HEK293 (cell line): ENCODE data around the gene TMEM184A.
A peak's percentile ranks its signal among the peaks of the same experiment; 100 is the strongest.

Experiments
- CTCF ChIA-PET: fragments of 350-600 bp; formaldehyde crosslinking; extraction: SDS; loops from one replicate; lab custom pipeline; 2021; ENCODE audit warnings: antibody characterized with exemption; lab: Yijun Ruan, JAX
- POLR2A ChIA-PET: fragments of 300-600 bp; formaldehyde crosslinking; extraction: SDS; loops from one replicate; lab custom pipeline; 2020; ENCODE audit warnings: antibody characterized with exemption, inconsistent platforms; lab: Yijun Ruan, JAX
- H3K27ac ChIP-seq: fragments of 200-500 bp; sonication (Bioruptor generic); 2 replicates; pipeline ENCODE4 v1.5.1; 2014; ENCODE audit warnings: low read depth, low read length, control low read depth, inconsistent platforms; ENCODE audit errors: extremely low read depth
- H3K36me3 ChIP-seq, 2 experiments: fragments of 200-500 bp in 1 of 2; sonication (Bioruptor generic) in 1 of 2; 1 replicate in 1 of 2; 2 replicates in 1 of 2; pipeline ENCODE4 v1.5.1; 2014 to 2017; ENCODE audit warnings: inconsistent platforms in 2 of 2, low read length in 2 of 2; ENCODE audit not compliant: control insufficient read depth in 2 of 2, insufficient read depth in 1 of 2
- H3K4me1 ChIP-seq: fragments of 200-500 bp; sonication (Bioruptor generic); 2 replicates; pipeline ENCODE4 v1.5.1; 2014; ENCODE audit warnings: mild to moderate bottlenecking, low read length, inconsistent platforms; ENCODE audit not compliant: control insufficient read depth, insufficient read depth
- H3K4me3 ChIP-seq: 2 replicates; pipeline ENCODE4 v1.5.1; 2011; ENCODE audit warnings: low read depth, mild to moderate bottlenecking, control low read depth, low read length, moderate library complexity
- H3K9me3 ChIP-seq: fragments of 200-500 bp; sonication (Bioruptor generic); 2 replicates; pipeline ENCODE4 v1.5.1; 2014; ENCODE audit warnings: low read depth, low read length, inconsistent platforms; ENCODE audit not compliant: control insufficient read depth, insufficient read depth
- ELK4 ChIP-seq: IDR thresholded peaks from 2 replicates; pipeline ENCODE4 v1.6.1; 2011; ENCODE audit warnings: mild to moderate bottlenecking, low read depth, low read length, borderline replicate concordance
- GLIS1 ChIP-seq: fragments of 450-650 bp; formaldehyde crosslinking; IDR thresholded peaks from 2 replicates; pipeline ENCODE4 v1.5.1; 2016; ENCODE audit warnings: missing biosample characterization, missing genetic modification characterization
- GLIS2 ChIP-seq: fragments of 450-650 bp; formaldehyde crosslinking; IDR thresholded peaks from 2 replicates; pipeline ENCODE4 v1.5.1; 2016; ENCODE audit warnings: missing biosample characterization, missing genetic modification characterization
- REST ChIP-seq: fragments of 450-650 bp; formaldehyde crosslinking; IDR thresholded peaks from 2 replicates; pipeline ENCODE4 v1.5.1; 2016; ENCODE audit warnings: missing biosample characterization, missing genetic modification characterization
- SETDB1 ChIP-seq: IDR thresholded peaks from one replicate; pipeline ENCODE4 v1.6.1; 2017; ENCODE audit warnings: mild to moderate bottlenecking, low read length, moderate library complexity, mixed read lengths; ENCODE audit not compliant: insufficient read length
- TRIM28 ChIP-seq: IDR thresholded peaks from 2 replicates; pipeline ENCODE4 v1.6.1; 2011; ENCODE audit warnings: low read length, control low read depth, borderline replicate concordance
- YY1 ChIP-seq: fragments of 450-650 bp; formaldehyde crosslinking; IDR thresholded peaks from 2 replicates; pipeline ENCODE4 v1.5.1; 2018; ENCODE audit warnings: missing biosample characterization, missing genetic modification characterization
- ZFP3 ChIP-seq: fragments of 450-650 bp; formaldehyde crosslinking; IDR thresholded peaks from 2 replicates; pipeline ENCODE4 v1.5.1; 2016; ENCODE audit warnings: low read depth, missing biosample characterization, missing genetic modification characterization
- ZFP37 ChIP-seq: fragments of 450-650 bp; formaldehyde crosslinking; IDR thresholded peaks from 2 replicates; pipeline ENCODE4 v1.5.1; 2016; ENCODE audit warnings: missing biosample characterization, missing genetic modification characterization
- ZNF10 ChIP-seq: fragments of 450-650 bp; formaldehyde crosslinking; IDR thresholded peaks from 2 replicates; pipeline ENCODE4 v1.5.1; 2017; ENCODE audit warnings: missing biosample characterization, missing genetic modification characterization
- ZNF211 ChIP-seq: fragments of 450-650 bp; formaldehyde crosslinking; IDR thresholded peaks from 2 replicates; pipeline ENCODE4 v1.5.1; 2016; ENCODE audit warnings: low read depth, missing biosample characterization, missing genetic modification characterization
- ZNF214 ChIP-seq: fragments of 450-650 bp; formaldehyde crosslinking; IDR thresholded peaks from 2 replicates; pipeline ENCODE4 v1.5.1; 2017; ENCODE audit warnings: missing biosample characterization, mild to moderate bottlenecking, missing genetic modification characterization, borderline replicate concordance
- ZNF311 ChIP-seq: fragments of 450-650 bp; formaldehyde crosslinking; IDR thresholded peaks from 2 replicates; pipeline ENCODE4 v1.5.1; 2017; ENCODE audit warnings: missing biosample characterization, missing genetic modification characterization, borderline replicate concordance
- ZNF423 ChIP-seq: fragments of 450-650 bp; formaldehyde crosslinking; IDR thresholded peaks from 2 replicates; pipeline ENCODE4 v1.5.1; 2016; ENCODE audit warnings: missing biosample characterization, missing genetic modification characterization
- ZNF426 ChIP-seq: fragments of 450-650 bp; formaldehyde crosslinking; IDR thresholded peaks from 2 replicates; pipeline ENCODE4 v1.5.1; 2017; ENCODE audit warnings: missing biosample characterization, missing genetic modification characterization, mild to moderate bottlenecking, inconsistent platforms, moderate library complexity
- ZNF473 ChIP-seq: fragments of 450-650 bp; formaldehyde crosslinking; IDR thresholded peaks from 2 replicates; pipeline ENCODE4 v1.5.1; 2017; ENCODE audit warnings: missing biosample characterization, missing genetic modification characterization
- ZNF544 ChIP-seq: fragments of 450-650 bp; formaldehyde crosslinking; IDR thresholded peaks from 2 replicates; pipeline ENCODE4 v1.5.0; 2017; ENCODE audit warnings: missing biosample characterization, missing genetic modification characterization
- ZNF585B ChIP-seq: fragments of 450-650 bp; formaldehyde crosslinking; IDR thresholded peaks from 2 replicates; pipeline ENCODE4 v1.5.1; 2016; ENCODE audit warnings: missing biosample characterization, missing genetic modification characterization
- ZNF596 ChIP-seq: fragments of 450-650 bp; IDR thresholded peaks from 2 replicates; pipeline ENCODE4 v1.5.0; 2018; ENCODE audit warnings: missing biosample characterization, mild to moderate bottlenecking, missing genetic modification characterization, moderate library complexity
- ZNF645 ChIP-seq: fragments of 450-650 bp; formaldehyde crosslinking; IDR thresholded peaks from 2 replicates; pipeline ENCODE4; 2016; ENCODE audit warnings: missing biosample characterization, missing genetic modification characterization
- ZNF677 ChIP-seq: fragments of 450-650 bp; IDR thresholded peaks from 2 replicates; pipeline ENCODE4 v1.5.0; 2018; ENCODE audit warnings: missing biosample characterization, mild to moderate bottlenecking, missing genetic modification characterization, moderate library complexity
- ZNF843 ChIP-seq: fragments of 450-650 bp; formaldehyde crosslinking; IDR thresholded peaks from 2 replicates; pipeline ENCODE4 v1.5.1; 2016; ENCODE audit warnings: missing biosample characterization, missing genetic modification characterization
- TF ChIP-seq, protein P1 (sequence below): fragments of 450-650 bp; formaldehyde crosslinking; conservative IDR thresholded peaks from 2 replicates; pipeline ENCODE4 v1.5.1; 2016; ENCODE audit warnings: low read depth, missing biosample characterization, missing genetic modification characterization

TMEM184A gene

GRCh38 chr7:1590476-1590875 lies 34.5 kb upstream of the TMEM184A start (continued):
- TF ChIP-seq ELK4 (no peak), ZNF585B (tag by site-specific recombination) (no peak), ZNF645 (tag by site-specific recombination) (no peak), YY1 (tag by site-specific recombination) (no peak), SETDB1 (no peak), GLIS2 (tag by site-specific recombination) (no peak)
- TF ChIP-seq, protein P1, sequence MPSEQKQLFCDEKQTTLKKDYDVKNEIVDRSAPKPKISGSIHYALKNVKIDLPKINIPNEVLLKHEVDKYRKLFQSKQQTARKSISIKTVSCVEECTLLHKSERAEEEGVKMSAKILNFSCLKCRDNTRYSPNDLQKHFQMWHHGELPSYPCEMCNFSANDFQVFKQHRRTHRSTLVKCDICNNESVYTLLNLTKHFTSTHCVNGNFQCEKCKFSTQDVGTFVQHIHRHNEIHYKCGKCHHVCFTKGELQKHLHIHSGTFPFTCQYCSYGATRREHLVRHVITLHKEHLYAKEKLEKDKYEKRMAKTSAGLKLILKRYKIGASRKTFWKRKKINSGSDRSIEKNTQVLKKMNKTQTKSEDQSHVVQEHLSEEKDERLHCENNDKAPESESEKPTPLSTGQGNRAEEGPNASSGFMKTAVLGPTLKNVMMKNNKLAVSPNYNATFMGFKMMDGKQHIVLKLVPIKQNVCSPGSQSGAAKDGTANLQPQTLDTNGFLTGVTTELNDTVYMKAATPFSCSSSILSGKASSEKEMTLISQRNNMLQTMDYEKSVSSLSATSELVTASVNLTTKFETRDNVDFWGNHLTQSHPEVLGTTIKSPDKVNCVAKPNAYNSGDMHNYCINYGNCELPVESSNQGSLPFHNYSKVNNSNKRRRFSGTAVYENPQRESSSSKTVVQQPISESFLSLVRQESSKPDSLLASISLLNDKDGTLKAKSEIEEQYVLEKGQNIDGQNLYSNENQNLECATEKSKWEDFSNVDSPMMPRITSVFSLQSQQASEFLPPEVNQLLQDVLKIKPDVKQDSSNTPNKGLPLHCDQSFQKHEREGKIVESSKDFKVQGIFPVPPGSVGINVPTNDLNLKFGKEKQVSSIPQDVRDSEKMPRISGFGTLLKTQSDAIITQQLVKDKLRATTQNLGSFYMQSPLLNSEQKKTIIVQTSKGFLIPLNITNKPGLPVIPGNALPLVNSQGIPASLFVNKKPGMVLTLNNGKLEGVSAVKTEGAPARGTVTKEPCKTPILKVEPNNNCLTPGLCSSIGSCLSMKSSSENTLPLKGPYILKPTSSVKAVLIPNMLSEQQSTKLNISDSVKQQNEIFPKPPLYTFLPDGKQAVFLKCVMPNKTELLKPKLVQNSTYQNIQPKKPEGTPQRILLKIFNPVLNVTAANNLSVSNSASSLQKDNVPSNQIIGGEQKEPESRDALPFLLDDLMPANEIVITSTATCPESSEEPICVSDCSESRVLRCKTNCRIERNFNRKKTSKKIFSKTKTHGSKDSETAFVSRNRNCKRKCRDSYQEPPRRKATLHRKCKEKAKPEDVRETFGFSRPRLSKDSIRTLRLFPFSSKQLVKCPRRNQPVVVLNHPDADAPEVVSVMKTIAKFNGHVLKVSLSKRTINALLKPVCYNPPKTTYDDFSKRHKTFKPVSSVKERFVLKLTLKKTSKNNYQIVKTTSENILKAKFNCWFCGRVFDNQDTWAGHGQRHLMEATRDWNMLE: no peak
- TF ChIP-seq, all 188 proteins: peak for 0

GRCh38 chr7:1588978-1589377 lies 33.0 kb upstream of the TMEM184A start:
- Histone ChIP-seq H3K4me1 (no peaks in the 10 kb centered on the region), H3K9me3 (no peaks in the 10 kb centered on the region), H3K36me3 (no peaks in the 10 kb centered on the region), H3K27ac (no peak overlapping the region), H3K4me3 (no peak overlapping the region)
- TF ChIP-seq ZNF473 (no peak), ZNF10 (tag by site-specific recombination) (no peak), TRIM28 (peak; percentile 67; the same call in 1 of the 2 replicates), ZNF311 (no peak), ZFP3 (tag by site-specific recombination) (no peak), ZNF843 (tag by site-specific recombination) (no peak)
- ChIA-PET POLR2A (no interaction called here), CTCF (interaction anchor here (0.7 kb wide), 1 partner anchor 656 kb away, joined by 3 read pairs; no protein-coding TSS in a partner anchor)

- Histone ChIP-seq H3K4me3 (no peak overlapping the region), H3K36me3 (no peaks in the 10 kb centered on the region), H3K4me1 (no peaks in the 10 kb centered on the region), H3K9me3 (no peaks in the 10 kb centered on the region), H3K27ac (no peak overlapping the region)
- ChIA-PET CTCF (no interaction called here), POLR2A (no interaction called here)
- TF ChIP-seq ZNF544 (tag by site-specific recombination) (no peak), ZNF214 (tag by site-specific recombination) (no peak), REST (tag by site-specific recombination) (no peak), ZNF426 (tag by site-specific recombination) (no peak), ZNF211 (tag by site-specific recombination) (no peak), GLIS1 (tag by site-specific recombination) (no peak), ZNF645 (tag by site-specific recombination) (no peak), ZNF423 (tag by site-specific recombination) (no peak), ZNF596 (tag by site-specific recombination) (no peak), ZFP37 (tag by site-specific recombination) (no peak), ZNF677 (tag by site-specific recombination) (no peak)
Measured at GRCh38 chr7:1587738-1588137, 31.7 kb upstream of the TMEM184A start.
